ENCODE data around the gene TTC7B. TPM values are rescaled to one million over a fixed set of nuclear protein-coding genes. Genes with fewer than 3 reads are reported as not detected.
A peak's percentile ranks its signal among the peaks of the same experiment; 100 is the strongest.

The TTC7B gene
- total and polyA plus RNA-seq, 2 of the 13 experiments (the other 11 are each of a cell fraction or from before 2014, with no cell fraction given), result 1.3 to 3.2 TPM

DNA sequence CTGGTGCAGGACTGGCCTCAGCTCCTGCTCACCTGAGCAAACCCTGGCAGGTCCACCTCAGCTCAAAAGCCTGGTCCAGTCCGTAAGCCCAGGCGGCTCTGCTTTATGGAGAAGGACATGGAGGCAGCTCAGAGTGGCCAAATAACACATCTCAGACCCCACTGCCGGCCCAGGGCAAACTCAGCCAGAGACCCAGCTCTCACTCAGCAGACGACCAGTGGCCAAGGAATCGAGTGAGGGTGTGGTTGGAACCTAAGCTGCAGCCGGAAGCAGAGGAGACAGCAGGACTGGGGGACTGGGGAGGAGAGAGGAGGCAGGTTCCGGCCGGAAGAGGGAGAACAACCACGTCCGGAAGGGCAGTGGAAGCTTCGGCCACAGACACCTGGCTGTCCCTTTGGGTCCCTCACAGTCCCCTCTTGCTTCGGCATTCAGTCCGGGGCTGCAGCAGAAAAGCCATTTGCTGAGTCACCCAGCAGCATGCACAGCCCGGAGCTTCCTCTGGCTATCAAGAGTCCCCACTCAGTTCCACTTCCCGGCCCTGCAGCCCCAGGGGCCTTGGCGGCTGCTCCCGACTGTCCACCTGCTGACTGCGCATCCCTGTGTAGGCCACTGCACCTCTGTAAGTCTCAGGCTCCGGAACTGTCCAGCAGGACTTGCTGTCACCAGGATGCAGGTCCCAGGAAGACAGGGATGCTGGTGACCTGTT, 315.4 kb downstream of the TTC7B start (continued):
- TF ChIP-seq ZNF101 (CRISPR knock-in tag; IDR thresholded peaks at IDR 0.05; ENCODE audit: borderline replicate concordance, low read depth) (no peak), ZNF839 (CRISPR knock-in tag; IDR thresholded peaks at IDR 0.05; ENCODE audit: borderline replicate concordance) (no peak), ZNF530 (CRISPR knock-in tag; IDR thresholded peaks at IDR 0.05; ENCODE audit: low read depth) (no peak), CSRNP1 (CRISPR knock-in tag; IDR thresholded peaks at IDR 0.05) (no peak), SIX4 (CRISPR knock-in tag; IDR thresholded peaks at IDR 0.05) (no peak), ZNF572 (CRISPR knock-in tag; IDR thresholded peaks at IDR 0.05) (no peak), IKZF4 (CRISPR knock-in tag; IDR thresholded peaks at IDR 0.05; ENCODE audit: borderline replicate concordance, low read depth, not compliant biosample characterization) (no peak), ISL2 (CRISPR knock-in tag; IDR thresholded peaks at IDR 0.05) (no peak), NCOA2 (CRISPR knock-in tag; IDR thresholded peaks at IDR 0.05) (0 out of 2 replicates have a peak, but pooled peaks have one; percentile 11), ZFY (CRISPR knock-in tag; IDR thresholded peaks at IDR 0.05) (peak; percentile 69), CREM (IDR thresholded peaks at IDR 0.05) (no peak), CREM (CRISPR knock-in tag; IDR thresholded peaks at IDR 0.05) (no peak), ZNF549 (CRISPR knock-in tag; IDR thresholded peaks at IDR 0.05) (no peak), SP140L (CRISPR knock-in tag; IDR thresholded peaks at IDR 0.05; ENCODE audit: borderline replicate concordance) (no peak), SALL2 (CRISPR knock-in tag; IDR thresholded peaks at IDR 0.05) (no peak), NCOR1 (IDR thresholded peaks at IDR 0.05; ENCODE audit: borderline replicate concordance, low read length) (no peak), SSRP1 (CRISPR knock-in tag; IDR thresholded peaks at IDR 0.05) (no peak), RFX1 (IDR thresholded peaks at IDR 0.05) (no peak), DRAP1 (CRISPR knock-in tag; IDR thresholded peaks at IDR 0.05) (0 out of 2 replicates have a peak, but pooled peaks have one; percentile 34), HHEX (CRISPR knock-in tag; IDR thresholded peaks at IDR 0.05) (no peak), ESRRA (CRISPR knock-in tag; IDR thresholded peaks at IDR 0.05; ENCODE audit: low read depth) (no peak), LRRFIP1 (CRISPR knock-in tag; conservative IDR thresholded peaks at IDR 0.05) (no peak), ZBTB21 (CRISPR knock-in tag; IDR thresholded peaks at IDR 0.05) (no peak), RNF2 (conservative IDR thresholded peaks at IDR 0.05; ENCODE audit: low read depth) (no peak), ZNF546 (CRISPR knock-in tag; conservative IDR thresholded peaks at IDR 0.05) (no peak; the same call in 1 of the 2 replicates), KLF15 (CRISPR knock-in tag; IDR thresholded peaks at IDR 0.05; ENCODE audit: borderline replicate concordance) (no peak)
- TF ChIP-seq, protein P1, sequence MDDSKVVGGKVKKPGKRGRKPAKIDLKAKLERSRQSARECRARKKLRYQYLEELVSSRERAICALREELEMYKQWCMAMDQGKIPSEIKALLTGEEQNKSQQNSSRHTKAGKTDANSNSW (CRISPR knock-in tag; IDR thresholded peaks at IDR 0.05; ENCODE audit: borderline replicate concordance), result no peak
